ENCODE data around the gene CDC42BPB.

DNA sequence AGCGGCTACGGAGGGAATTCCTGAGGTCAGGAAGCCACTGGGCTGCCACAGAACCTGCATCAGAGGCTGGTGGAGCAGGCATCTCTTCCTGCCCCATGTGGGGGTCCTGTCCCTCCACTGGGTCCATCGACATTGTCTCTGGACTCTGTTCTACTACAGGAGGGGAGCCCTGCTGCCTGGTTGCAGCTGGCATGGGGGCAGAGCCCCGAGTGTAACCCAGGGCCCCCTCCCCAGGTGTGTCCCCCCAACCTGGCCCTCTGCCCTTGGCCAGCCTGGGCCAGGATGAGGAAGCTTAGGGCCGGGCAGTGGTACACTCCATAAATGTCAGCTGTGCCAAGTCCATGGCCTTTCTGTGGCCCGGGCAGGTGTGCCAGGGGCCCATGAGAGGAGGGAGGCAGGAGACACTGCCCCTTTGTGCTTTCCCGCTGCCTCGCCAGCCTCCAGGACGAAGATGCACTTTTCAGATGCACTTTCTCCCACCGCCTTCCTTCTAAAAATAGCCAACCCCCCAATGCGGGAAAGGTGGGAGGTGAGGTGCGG, 33.2 kb upstream of the CDC42BPB start:
- TF ChIP-seq POLR2A (IDR thresholded peaks at IDR 0.05), result no peak
- TF ChIP-seq, protein P1, sequence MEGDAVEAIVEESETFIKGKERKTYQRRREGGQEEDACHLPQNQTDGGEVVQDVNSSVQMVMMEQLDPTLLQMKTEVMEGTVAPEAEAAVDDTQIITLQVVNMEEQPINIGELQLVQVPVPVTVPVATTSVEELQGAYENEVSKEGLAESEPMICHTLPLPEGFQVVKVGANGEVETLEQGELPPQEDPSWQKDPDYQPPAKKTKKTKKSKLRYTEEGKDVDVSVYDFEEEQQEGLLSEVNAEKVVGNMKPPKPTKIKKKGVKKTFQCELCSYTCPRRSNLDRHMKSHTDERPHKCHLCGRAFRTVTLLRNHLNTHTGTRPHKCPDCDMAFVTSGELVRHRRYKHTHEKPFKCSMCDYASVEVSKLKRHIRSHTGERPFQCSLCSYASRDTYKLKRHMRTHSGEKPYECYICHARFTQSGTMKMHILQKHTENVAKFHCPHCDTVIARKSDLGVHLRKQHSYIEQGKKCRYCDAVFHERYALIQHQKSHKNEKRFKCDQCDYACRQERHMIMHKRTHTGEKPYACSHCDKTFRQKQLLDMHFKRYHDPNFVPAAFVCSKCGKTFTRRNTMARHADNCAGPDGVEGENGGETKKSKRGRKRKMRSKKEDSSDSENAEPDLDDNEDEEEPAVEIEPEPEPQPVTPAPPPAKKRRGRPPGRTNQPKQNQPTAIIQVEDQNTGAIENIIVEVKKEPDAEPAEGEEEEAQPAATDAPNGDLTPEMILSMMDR (IDR thresholded peaks at IDR 0.05), result no peak

Data from lower leg skin (tissue), 3 donors.